Skeletal muscle cell (primary cell): Measurements from ENCODE around the gene CCDC66.
"Not testable (repeated sequence)": the region's sequence is repeated elsewhere in the genome, so short reads cannot be mapped to it uniquely, and the experiment has no call there.

Source experiments
- DNase-seq: peaks from one replicate; pipeline ENCODE4 v3.0.0-alpha.2; 2010; ENCODE audit warnings: low read depth
- H3K4me3 ChIP-seq: 2 replicates; pipeline ENCODE4 v1.5.1; 2011; ENCODE audit warnings: low read depth, mild to moderate bottlenecking, control low read depth, low read length, moderate library complexity

The CCDC66 gene

GRCh38 chr3:56556908-56557830 is at the start of gene CCDC66:
TSS of gene CCDC66 (plus strand) at chr3:56557175. CDS start at chr3:56557243, 68 bp downstream.
- peak; percentile 79 for DNase-seq
- peak within 1 kb of the TSS; percentile 83 for H3K4me3 ChIP-seq

GRCh38 chr3:56519641-56520040 is 37.3 kb upstream of the CCDC66 start:
- DNase-seq: no peak
- no peak overlapping the region for H3K4me3 ChIP-seq

GRCh38 chr3:56522374-56522773 is 34.6 kb upstream of the CCDC66 start:
- H3K4me3 ChIP-seq: no peak overlapping the region
- DNase-seq: no peak

- H3K4me3 ChIP-seq: no peak overlapping the region
- no peak for DNase-seq
Measured at GRCh38 chr3:56525291-56525690, 31.7 kb upstream of the CCDC66 start.

GRCh38 chr3:56536735-56537134 is 20.2 kb upstream of the CCDC66 start:
- H3K4me3 ChIP-seq: no peak overlapping the region
- no peak for DNase-seq

GRCh38 chr3:56547486-56547885 is 9.5 kb upstream of the CCDC66 start:
- H3K4me3 ChIP-seq: no peak overlapping the region
- DNase-seq: no peak

GRCh38 chr3:56557831-56558170 is 826 bp downstream of the CCDC66 start:
- H3K4me3 ChIP-seq: peak overlapping the region; percentile 83
- DNase-seq: no peak

GRCh38 chr3:56573501-56573900 is 16.5 kb downstream of the CCDC66 start:
- no peak overlapping the region for H3K4me3 ChIP-seq
- no peak for DNase-seq

- H3K4me3 ChIP-seq, DNase-seq: not testable (repeated sequence)
Measured at GRCh38 chr3:56581941-56582340, 25.0 kb downstream of the CCDC66 start.

GRCh38 chr3:56584275-56584674 is 27.3 kb downstream of the CCDC66 start:
- H3K4me3 ChIP-seq, DNase-seq: not testable (repeated sequence)

- DNase-seq: no peak
- H3K4me3 ChIP-seq: no peak overlapping the region
Measured at GRCh38 chr3:56590814-56591213, 33.8 kb downstream of the CCDC66 start.

GRCh38 chr3:56591262-56591661 is 34.3 kb downstream of the CCDC66 start:
- H3K4me3 ChIP-seq: no peak overlapping the region
- no peak for DNase-seq

- no peak for DNase-seq
- no peak overlapping the region for H3K4me3 ChIP-seq
Measured at GRCh38 chr3:56593455-56594158, 36.6 kb downstream of the CCDC66 start.

GRCh38 chr3:56595975-56596840 is 39.2 kb downstream of the CCDC66 start:
- no peak for DNase-seq
- no peak overlapping the region for H3K4me3 ChIP-seq

- H3K4me3 ChIP-seq, DNase-seq: not testable (repeated sequence)
Measured at GRCh38 chr3:56608479-56608878, 51.5 kb downstream of the CCDC66 start.

GRCh38 chr3:56610669-56611335 is 53.8 kb downstream of the CCDC66 start:
- H3K4me3 ChIP-seq: no peak overlapping the region

GRCh38 chr3:56611364-56611763 is 54.4 kb downstream of the CCDC66 start:
- DNase-seq: no peak
- no peak overlapping the region for H3K4me3 ChIP-seq

More at GRCh38 chr3:56610669-56611335, 53.8 kb downstream of the CCDC66 start:
- no peak for DNase-seq

GRCh38 chr3:56612146-56612545 is 55.2 kb downstream of the CCDC66 start:
- no peak for DNase-seq
- no peak overlapping the region for H3K4me3 ChIP-seq

GRCh38 chr3:56613016-56613415 is 56.0 kb downstream of the CCDC66 start:
- DNase-seq: no peak
- no peak overlapping the region for H3K4me3 ChIP-seq
